DND-41 (cell line): ENCODE data around the gene HSPA4L.

Experiments
- ATAC-seq: fragments of 200-7000 bp; cut with Tn5 transposase; 3 replicates; pipeline ENCODE4 v1.9.1; 2021; ENCODE audit warnings: low read depth; ENCODE audit not compliant: insufficient read depth
- DNase-seq: peaks from one replicate; pipeline ENCODE4 v3.0.0-alpha.2; 2020
- H2AFZ ChIP-seq: 2 replicates; pipeline ENCODE4 v1.6.0; 2012; ENCODE audit warnings: low read depth, low read length
- H3K27ac ChIP-seq: 2 replicates; pipeline ENCODE4 v1.5.1; 2012; ENCODE audit warnings: low read length, inconsistent platforms
- H3K27me3 ChIP-seq: fragments of 200-600 bp; sonication (generic); 2 replicates; pipeline ENCODE4 v1.6.0; 2012; ENCODE audit warnings: low read length, mild to moderate bottlenecking, inconsistent platforms; ENCODE audit not compliant: insufficient read depth, poor library complexity
- H3K36me3 ChIP-seq: 2 replicates; pipeline ENCODE4 v1.5.1; 2012; ENCODE audit warnings: low read length, inconsistent platforms; ENCODE audit not compliant: insufficient read depth
- H3K4me1 ChIP-seq: 2 replicates; pipeline ENCODE4 v1.5.1; 2012; ENCODE audit warnings: mild to moderate bottlenecking, low read length; ENCODE audit not compliant: insufficient read depth
- H3K4me2 ChIP-seq: 2 replicates; pipeline ENCODE4 v1.6.0; 2012; ENCODE audit warnings: mild to moderate bottlenecking, moderate library complexity, low read length, inconsistent platforms; ENCODE audit not compliant: insufficient read depth
- H3K4me3 ChIP-seq, 2 experiments: fragments of 200-600 bp in 1 of 2; shearing (Covaris generic) in 1 of 2; 2 replicates each; pipeline ENCODE4 v1.5.1; 2012 to 2016; ENCODE audit warnings: inconsistent platforms in 2 of 2, low read length in 2 of 2, mild to moderate bottlenecking in 2 of 2, low read depth in 1 of 2, moderate library complexity in 1 of 2
- H3K79me2 ChIP-seq: 2 replicates; pipeline ENCODE4 v1.6.0; 2012; ENCODE audit warnings: low read length, inconsistent platforms; ENCODE audit not compliant: insufficient read depth
- H3K9ac ChIP-seq: 2 replicates; pipeline ENCODE4 v1.6.0; 2012; ENCODE audit warnings: low read depth, mild to moderate bottlenecking, inconsistent platforms, low read length, moderate library complexity
- H3K9me3 ChIP-seq: 2 replicates; pipeline ENCODE4 v1.5.1; 2012; ENCODE audit warnings: low read length, moderate library complexity, mild to moderate bottlenecking, inconsistent platforms; ENCODE audit not compliant: insufficient read depth, severe bottlenecking
- H4K20me1 ChIP-seq: 2 replicates; pipeline ENCODE4 v1.6.0; 2012; ENCODE audit warnings: low read length; ENCODE audit not compliant: insufficient read depth
- EZH2 ChIP-seq: IDR thresholded peaks from 3 replicates; pipeline ENCODE4 v1.6.1; 2012; ENCODE audit warnings: borderline replicate concordance, low read depth, mild to moderate bottlenecking, moderate library complexity, low read length, inconsistent platforms; ENCODE audit not compliant: severe bottlenecking
- TF ChIP-seq, protein P1 (sequence below): IDR thresholded peaks from 2 replicates; pipeline ENCODE4 v1.5.1; 2012; ENCODE audit warnings: borderline replicate concordance, low read length, moderate library complexity, mild to moderate bottlenecking; ENCODE audit not compliant: poor library complexity, severe bottlenecking; ENCODE audit errors: extremely low read depth

Gene HSPA4L

GRCh38 chr4:127793528-127793927 lies 11.4 kb downstream of the HSPA4L start:
- Histone ChIP-seq H3K27me3 (peaks cover 3% of the 10 kb centered on the region), H4K20me1 (no peaks in the 10 kb centered on the region), H3K79me2 (no peaks in the 10 kb centered on the region), H2AFZ (no peak overlapping the region), H3K4me3 (no peak overlapping the region), H3K27ac (no peak overlapping the region), H3K36me3 (no peaks in the 10 kb centered on the region), H3K4me1 (no peaks in the 10 kb centered on the region), H3K4me2 (no peak overlapping the region), H3K9ac (no peak overlapping the region), H3K9me3 (no peaks in the 10 kb centered on the region)
- TF ChIP-seq, protein P1, sequence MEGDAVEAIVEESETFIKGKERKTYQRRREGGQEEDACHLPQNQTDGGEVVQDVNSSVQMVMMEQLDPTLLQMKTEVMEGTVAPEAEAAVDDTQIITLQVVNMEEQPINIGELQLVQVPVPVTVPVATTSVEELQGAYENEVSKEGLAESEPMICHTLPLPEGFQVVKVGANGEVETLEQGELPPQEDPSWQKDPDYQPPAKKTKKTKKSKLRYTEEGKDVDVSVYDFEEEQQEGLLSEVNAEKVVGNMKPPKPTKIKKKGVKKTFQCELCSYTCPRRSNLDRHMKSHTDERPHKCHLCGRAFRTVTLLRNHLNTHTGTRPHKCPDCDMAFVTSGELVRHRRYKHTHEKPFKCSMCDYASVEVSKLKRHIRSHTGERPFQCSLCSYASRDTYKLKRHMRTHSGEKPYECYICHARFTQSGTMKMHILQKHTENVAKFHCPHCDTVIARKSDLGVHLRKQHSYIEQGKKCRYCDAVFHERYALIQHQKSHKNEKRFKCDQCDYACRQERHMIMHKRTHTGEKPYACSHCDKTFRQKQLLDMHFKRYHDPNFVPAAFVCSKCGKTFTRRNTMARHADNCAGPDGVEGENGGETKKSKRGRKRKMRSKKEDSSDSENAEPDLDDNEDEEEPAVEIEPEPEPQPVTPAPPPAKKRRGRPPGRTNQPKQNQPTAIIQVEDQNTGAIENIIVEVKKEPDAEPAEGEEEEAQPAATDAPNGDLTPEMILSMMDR = no peak
- no peak for TF ChIP-seq EZH2
- no peak for ATAC-seq
- DNase-seq = no peak

GRCh38 chr4:127799711-127800110 lies 17.6 kb downstream of the HSPA4L start:
- Histone ChIP-seq H2AFZ (no peak overlapping the region), H3K27me3 (peaks cover 4% of the 10 kb centered on the region), H3K4me2 (no peak overlapping the region), H3K27ac (no peak overlapping the region), H4K20me1 (no peaks in the 10 kb centered on the region), H3K9ac (no peak overlapping the region), H3K79me2 (no peaks in the 10 kb centered on the region), H3K9me3 (no peaks in the 10 kb centered on the region), H3K4me1 (no peaks in the 10 kb centered on the region), H3K4me3 (no peak overlapping the region), H3K36me3 (no peaks in the 10 kb centered on the region)
- ATAC-seq (no peak), DNase-seq (no peak)
- no peak for TF ChIP-seq EZH2
- TF ChIP-seq, protein P1 = no peak

GRCh38 chr4:127809173-127809800 lies 27.2 kb downstream of the HSPA4L start:
- Histone ChIP-seq H3K9me3 (no peaks in the 10 kb centered on the region), H3K9ac (no peak overlapping the region), H3K79me2 (no peaks in the 10 kb centered on the region), H3K4me1 (no peaks in the 10 kb centered on the region), H4K20me1 (no peaks in the 10 kb centered on the region), H2AFZ (no peak overlapping the region), H3K27me3 (peaks cover 3% of the 10 kb centered on the region), H3K36me3 (no peaks in the 10 kb centered on the region), H3K4me3 (no peak overlapping the region), H3K27ac (no peak overlapping the region), H3K4me2 (no peak overlapping the region)
- ATAC-seq = no peak
- DNase-seq = no peak
- no peak for TF ChIP-seq EZH2
- TF ChIP-seq, protein P1 = peak; percentile 22
